GM19468 (cell line): ENCODE data around the gene AFF2.

ENCODE experiments used
- ATAC-seq: cut with Tn5 transposase; IDR thresholded peaks from one replicate; pipeline ENCODE4 v1.9.1; 2021; ENCODE audit warnings: mild to moderate bottlenecking, moderate library complexity, moderate number of reproducible peaks; ENCODE audit not compliant: unreplicated experiment; ENCODE audit errors: extremely low read depth

The AFF2 gene

DNA sequence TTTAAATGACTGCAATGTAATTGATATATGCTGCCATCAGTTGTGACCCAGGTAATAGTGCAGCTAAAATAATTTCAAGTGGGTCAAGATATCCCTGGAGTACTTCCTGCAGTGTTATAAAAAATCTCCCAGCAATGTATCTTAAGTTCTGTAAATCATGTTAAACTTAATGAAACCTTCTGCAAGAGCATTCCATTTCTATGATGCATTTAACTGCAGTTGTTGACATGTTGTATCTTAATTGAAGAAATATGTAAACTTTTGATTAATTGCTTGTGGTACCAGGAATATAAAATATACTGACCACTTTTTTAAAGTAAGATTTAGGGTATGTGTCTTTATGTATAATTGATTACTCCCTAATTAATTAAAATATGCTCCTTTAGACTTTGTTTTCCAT, 213.6 kb downstream of the AFF2 start:
- ATAC-seq, result no peak

- ATAC-seq, result no peak
Measured at GRCh38 chrX:148715361-148715760, 214.9 kb downstream of the AFF2 start.

DNA sequence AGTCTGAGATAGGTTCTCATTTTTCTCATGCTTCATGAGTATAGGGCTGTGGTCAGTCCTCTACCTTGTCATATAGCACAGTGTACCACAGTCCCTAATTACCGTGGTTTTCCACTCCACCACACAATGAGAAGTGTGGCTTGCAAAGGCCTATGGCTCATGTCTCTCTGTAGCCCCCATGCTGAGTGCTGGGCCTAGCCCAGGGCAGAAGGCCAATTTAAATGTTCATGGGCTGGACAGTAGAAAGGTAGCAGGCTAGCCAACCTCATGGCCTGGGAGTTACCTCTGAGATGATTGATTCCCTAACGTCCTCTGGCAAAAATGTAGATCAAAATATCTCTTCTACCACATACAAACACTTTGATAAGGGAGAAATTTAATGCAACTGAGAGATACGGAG, 222.5 kb downstream of the AFF2 start:
- ATAC-seq, result no peak

- no peak for ATAC-seq
Measured at GRCh38 chrX:148723551-148723950, 223.1 kb downstream of the AFF2 start.

DNA sequence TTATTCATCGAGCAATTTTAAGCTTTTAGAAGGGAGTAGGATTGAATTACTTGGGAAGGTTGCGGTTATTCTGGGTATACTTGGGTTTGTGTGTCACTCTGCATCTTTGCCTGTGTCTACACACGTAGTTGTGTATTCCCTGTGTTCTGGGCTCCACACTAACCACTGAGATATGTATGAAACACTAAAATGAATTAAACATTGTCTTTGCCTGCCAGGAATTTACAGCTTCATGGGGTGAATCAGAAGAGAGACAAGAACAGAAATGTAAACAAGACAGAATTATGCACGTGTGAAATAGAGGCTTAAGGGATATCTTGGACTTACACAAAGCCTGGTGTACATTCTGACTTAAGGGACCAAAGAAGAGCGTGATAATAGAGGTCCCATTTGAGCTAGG, 228.5 kb downstream of the AFF2 start:
- ATAC-seq, result no peak

GRCh38 chrX:148732743-148733142, 232.3 kb downstream of the AFF2 start:
- ATAC-seq, result no peak

- ATAC-seq, result no peak
Measured at GRCh38 chrX:148741441-148741840, 241.0 kb downstream of the AFF2 start.

GRCh38 chrX:148755111-148755510, 254.7 kb downstream of the AFF2 start:
- no peak for ATAC-seq

DNA sequence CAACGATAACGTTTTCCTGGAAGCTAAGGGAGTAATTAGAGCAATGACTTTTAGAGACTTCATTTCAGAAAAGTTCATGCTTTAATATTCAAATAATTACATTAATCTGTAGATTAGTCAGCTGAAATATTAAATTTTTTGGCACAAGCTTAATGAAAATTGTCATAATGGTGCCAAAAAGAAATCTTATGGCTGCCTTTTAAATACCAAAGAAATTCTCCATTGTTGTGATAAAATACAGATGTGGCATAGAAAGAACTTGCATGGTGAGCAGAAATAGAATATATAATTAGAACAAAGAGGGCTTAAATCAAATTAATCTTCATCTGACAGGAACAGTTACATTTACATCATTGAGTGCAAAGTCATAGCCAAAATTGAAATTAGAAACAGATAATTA, 263.5 kb downstream of the AFF2 start:
- ATAC-seq, result no peak

DNA sequence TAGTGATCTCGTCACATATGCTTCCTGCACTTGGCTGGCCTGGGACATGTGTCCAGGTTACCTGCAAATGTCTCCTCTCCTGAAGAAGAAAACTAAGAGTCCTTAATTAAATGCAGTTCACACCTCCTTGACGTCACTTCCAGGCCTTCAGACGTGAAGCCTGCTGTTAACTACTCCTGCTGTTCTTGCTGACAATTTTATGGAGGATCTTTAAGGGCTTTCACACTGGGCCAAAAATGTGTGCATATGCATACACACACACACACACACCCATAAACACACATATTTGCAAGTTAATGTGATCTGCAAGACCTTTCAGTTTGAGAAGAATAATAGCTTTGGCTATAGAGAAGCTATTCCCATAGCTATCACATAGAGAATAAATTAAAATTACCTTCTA, 267.9 kb downstream of the AFF2 start:
- no peak for ATAC-seq

- no peak for ATAC-seq
Measured at GRCh38 chrX:148771440-148771839, 271.0 kb downstream of the AFF2 start.

- no peak for ATAC-seq
Measured at GRCh38 chrX:148774276-148774675, 273.9 kb downstream of the AFF2 start.

DNA sequence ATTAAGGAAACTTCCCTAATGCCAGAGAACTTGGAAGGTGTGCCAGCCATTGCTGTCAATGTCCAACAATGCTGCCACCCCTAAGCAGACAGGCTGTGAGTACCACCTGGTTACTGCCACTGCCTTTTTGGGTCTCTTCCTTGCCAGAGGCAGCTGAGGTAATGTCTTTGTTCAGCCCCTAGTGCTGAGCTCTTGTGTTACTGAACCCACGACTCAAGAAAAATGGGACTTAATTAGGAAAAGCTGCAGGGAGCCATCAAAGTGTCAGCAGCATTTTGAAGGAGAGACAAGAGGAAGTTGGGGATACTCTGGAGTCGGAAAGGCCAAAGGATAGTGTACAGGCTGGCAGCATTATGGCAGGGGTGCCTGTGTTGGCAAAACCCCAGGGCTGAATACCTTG, 283.7 kb downstream of the AFF2 start:
- no peak for ATAC-seq

DNA sequence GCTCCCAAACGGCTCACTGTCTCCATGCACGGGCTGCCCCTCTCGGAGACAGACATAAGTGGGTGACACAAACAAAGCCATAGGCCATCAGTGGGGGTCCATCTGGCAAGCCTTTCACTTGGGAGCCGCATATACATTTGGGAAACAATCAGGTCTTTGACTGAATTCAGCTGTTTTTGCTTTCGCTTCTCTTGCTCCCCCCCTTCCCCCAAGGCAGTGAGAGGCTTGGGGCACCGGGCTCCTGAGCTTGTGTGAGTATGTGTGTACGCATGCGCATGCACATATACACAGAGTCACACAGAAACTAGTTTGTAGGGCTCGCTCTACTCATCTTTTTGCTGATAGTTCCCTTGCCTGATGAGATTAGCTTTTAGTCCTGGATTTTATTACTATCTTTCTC, 284.4 kb downstream of the AFF2 start:
- ATAC-seq, result no peak

DNA sequence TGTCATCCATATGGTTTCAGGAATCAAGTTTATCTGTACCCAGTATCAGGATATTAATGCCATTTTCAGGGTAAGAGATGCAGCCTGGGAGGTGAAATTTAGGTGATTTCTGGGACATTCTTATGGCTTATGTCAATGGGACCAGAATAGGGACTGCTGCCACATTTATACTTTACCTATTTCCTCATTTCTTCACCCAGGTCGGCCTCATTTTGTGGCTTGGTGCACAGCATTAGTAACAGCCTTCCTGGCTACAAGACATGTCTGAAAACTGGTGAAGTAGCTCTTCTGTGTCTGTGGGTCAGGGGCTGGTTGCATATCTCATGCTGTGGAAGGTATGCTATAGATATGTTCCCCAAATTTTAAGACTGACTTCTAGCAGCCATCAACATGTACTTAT, 284.8 kb downstream of the AFF2 start:
- no peak for ATAC-seq

DNA sequence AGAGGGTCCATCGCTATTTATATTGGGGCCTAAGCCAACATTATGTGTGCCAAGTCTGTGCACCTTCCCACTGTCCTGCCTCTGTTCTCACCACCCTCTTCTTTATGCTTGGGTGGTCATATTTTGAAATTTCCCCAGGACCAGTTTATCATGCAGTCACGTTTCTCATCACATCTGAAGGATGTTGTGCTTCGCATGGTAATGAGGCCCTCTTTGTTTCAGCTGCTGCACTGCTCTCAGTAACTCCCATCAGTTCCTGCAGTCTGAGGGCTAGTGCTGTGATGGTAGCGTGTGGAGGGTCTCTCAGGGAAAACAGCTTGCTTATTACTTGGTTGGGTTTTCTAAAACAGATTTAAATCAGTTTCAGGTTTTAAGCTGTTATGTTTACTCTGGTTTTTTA, 288.0 kb downstream of the AFF2 start:
- ATAC-seq, result no peak

- no peak for ATAC-seq
Measured at GRCh38 chrX:148794350-148794749, 293.9 kb downstream of the AFF2 start.

DNA sequence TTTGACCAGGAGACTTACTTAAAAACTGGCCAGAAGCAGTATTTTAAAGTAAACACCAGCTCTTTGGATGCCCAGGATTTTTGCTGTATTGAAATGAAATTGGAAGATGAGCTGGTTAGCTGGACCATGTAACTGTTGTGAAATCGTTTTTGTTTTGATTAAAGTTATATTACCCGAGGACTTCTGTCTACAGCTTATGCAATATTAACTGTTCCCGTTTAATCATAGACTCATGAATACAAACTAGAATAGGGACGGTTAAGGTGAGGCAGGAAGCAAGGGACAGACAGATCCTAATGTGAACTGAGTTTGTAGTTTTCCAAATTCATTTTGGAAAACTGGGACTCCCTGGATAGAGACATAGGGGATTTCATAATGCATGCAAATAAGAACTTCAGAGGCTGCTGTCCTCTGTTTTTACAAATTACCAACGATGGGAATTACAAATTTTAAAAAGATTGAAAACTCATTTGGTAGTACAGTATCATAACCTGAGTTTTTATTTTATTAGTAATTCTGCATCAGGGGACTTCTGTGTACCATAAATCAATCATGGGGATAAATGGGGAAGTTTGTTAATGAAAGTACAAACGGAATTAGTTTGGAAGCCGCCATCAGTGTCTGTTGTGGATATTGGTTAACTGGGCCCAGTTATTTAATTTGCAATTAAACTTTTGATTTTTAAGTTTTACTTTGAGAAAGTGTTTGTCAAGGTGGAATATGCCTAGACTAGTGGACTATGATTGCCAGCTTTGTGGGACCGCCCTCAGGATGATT, 304.4 kb downstream of the AFF2 start:
- ATAC-seq, result no peak

- no peak for ATAC-seq
Measured at GRCh38 chrX:148806145-148806870, 305.9 kb downstream of the AFF2 start.

GRCh38 chrX:148808833-148809232, 308.4 kb downstream of the AFF2 start:
- ATAC-seq, result no peak

DNA sequence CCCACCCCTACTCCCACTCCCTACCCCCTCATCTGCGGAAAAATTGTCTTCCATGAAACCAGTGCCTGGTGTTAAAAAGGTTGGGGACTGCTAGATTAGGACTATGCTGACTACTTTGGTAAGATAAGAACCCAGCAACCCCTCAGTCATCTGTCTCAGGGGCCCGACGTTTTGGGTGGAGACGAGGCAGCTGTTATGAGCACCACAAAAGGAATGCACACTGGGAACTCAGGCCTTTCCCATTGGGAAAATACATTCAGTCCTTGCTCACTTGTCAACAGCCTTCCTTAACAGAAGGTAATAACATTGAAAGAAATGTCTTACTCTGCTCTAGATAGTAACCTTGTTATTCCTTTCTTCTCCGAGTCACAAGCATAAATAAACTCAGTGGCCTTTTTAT, 310.8 kb downstream of the AFF2 start:
- ATAC-seq, result no peak

- ATAC-seq, result no peak
Measured at GRCh38 chrX:148813422-148813821, 313.0 kb downstream of the AFF2 start.
